Measurements from ENCODE around the gene CLSTN1. TPM values are rescaled to one million over a fixed set of nuclear protein-coding genes. Genes with fewer than 3 reads are reported as not detected.

CLSTN1 gene
- total and polyA plus RNA-seq, 2 of the 8 experiments (the other 6 are each of a cell fraction or from before 2014, with no cell fraction given), result 34.2 to 97.4 TPM

DNA sequence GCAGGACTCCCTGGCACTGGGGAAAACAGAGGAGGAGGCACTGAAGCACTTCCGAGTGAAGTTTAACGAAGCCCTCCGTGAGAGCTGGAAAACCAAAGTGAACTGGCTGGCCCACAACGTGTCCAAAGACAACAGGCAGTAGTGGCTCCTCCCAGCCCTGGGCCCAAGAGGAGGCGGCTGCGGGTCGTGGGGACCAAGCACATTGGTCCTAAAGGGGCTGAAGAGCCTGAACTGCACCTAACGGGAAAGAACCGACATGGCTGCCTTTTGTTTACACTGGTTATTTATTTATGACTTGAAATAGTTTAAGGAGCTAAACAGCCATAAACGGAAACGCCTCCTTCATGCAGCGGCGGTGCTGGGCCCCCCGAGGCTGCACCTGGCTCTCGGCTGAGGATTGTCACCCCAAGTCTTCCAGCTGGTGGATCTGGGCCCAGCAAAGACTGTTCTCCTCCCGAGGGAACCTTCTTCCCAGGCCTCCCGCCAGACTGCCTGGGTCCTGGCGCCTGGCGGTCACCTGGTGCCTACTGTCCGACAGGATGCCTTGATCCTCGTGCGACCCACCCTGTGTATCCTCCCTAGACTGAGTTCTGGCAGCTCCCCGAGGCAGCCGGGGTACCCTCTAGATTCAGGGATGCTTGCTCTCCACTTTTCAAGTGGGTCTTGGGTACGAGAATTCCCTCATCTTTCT lies 96.7 kb downstream of the CLSTN1 start (continued):
- TF ChIP-seq GABPA (IDR thresholded peaks at IDR 0.05; ENCODE audit: borderline replicate concordance, insufficient read depth, low read length), result no peak
- TF ChIP-seq ZNF274 (IDR thresholded peaks at IDR 0.05; ENCODE audit: borderline replicate concordance, extremely low read depth, low read length), result no peak
- TF ChIP-seq POLR2A (IDR thresholded peaks at IDR 0.05; ENCODE audit: control extremely low read depth in 1 of 2, low read depth in 2 of 2, low read length in 2 of 2), result no peak
- no peak for TF ChIP-seq RAD21 (IDR thresholded peaks at IDR 0.05 in 1 of 2, conservative IDR thresholded peaks at IDR 0.05 in 1 of 2; ENCODE audit: low read depth in 2 of 2, low read length in 2 of 2)
- no peak for TF ChIP-seq JUN (IDR thresholded peaks at IDR 0.05; ENCODE audit: low read depth, low read length)
- no peak for TF ChIP-seq POLR2AphosphoS5 (IDR thresholded peaks at IDR 0.05; ENCODE audit: low read depth, low read length)

Data from H1 (cell line).